ENCODE results near the gene XPA. TPM values are rescaled to one million over a fixed set of nuclear protein-coding genes. Genes with fewer than 3 reads are reported as not detected.

XPA gene
- total and polyA plus RNA-seq, 2 of the 13 experiments (the other 11 are each of a cell fraction or from before 2014, with no cell fraction given), result 2.3 to 15.2 TPM

- no peak for TF ChIP-seq STAT5B (CRISPR knock-in tag; IDR thresholded peaks at IDR 0.05)
- peak; percentile 24; the same call in 1 of the 2 replicates for TF ChIP-seq PLSCR1 (CRISPR knock-in tag; IDR thresholded peaks at IDR 0.05; ENCODE audit: borderline replicate concordance)
- no peak for TF ChIP-seq ZNF512 (CRISPR knock-in tag; IDR thresholded peaks at IDR 0.05)
- TF ChIP-seq ETV6 (CRISPR knock-in tag; conservative IDR thresholded peaks at IDR 0.05), result peak; percentile 82; the same call in 1 of the 2 replicates
- no peak; the same call in 1 of the 2 replicates for TF ChIP-seq GTF3A (CRISPR knock-in tag; conservative IDR thresholded peaks at IDR 0.05)
- peak; percentile 42 for TF ChIP-seq GATAD1 (CRISPR knock-in tag; IDR thresholded peaks at IDR 0.05)
- TF ChIP-seq SRF (IDR thresholded peaks at IDR 0.05; ENCODE audit: low read depth, low read length), result no peak
- TF ChIP-seq FOSL2 (CRISPR knock-in tag; IDR thresholded peaks at IDR 0.05), result peak; percentile 10; the same call in 1 of the 2 replicates
- peak; percentile 87 for TF ChIP-seq MYC (CRISPR knock-in tag; IDR thresholded peaks at IDR 0.05; ENCODE audit: borderline replicate concordance)
- TF ChIP-seq, protein P1, sequence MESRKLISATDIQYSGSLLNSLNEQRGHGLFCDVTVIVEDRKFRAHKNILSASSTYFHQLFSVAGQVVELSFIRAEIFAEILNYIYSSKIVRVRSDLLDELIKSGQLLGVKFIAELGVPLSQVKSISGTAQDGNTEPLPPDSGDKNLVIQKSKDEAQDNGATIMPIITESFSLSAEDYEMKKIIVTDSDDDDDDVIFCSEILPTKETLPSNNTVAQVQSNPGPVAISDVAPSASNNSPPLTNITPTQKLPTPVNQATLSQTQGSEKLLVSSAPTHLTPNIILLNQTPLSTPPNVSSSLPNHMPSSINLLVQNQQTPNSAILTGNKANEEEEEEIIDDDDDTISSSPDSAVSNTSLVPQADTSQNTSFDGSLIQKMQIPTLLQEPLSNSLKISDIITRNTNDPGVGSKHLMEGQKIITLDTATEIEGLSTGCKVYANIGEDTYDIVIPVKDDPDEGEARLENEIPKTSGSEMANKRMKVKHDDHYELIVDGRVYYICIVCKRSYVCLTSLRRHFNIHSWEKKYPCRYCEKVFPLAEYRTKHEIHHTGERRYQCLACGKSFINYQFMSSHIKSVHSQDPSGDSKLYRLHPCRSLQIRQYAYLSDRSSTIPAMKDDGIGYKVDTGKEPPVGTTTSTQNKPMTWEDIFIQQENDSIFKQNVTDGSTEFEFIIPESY (CRISPR knock-in tag; IDR thresholded peaks at IDR 0.05), result no peak; the same call in 1 of the 2 replicates
- no peak for TF ChIP-seq SSRP1 (CRISPR knock-in tag; IDR thresholded peaks at IDR 0.05)
- TF ChIP-seq ZSCAN12 (CRISPR knock-in tag; IDR thresholded peaks at IDR 0.05), result no peak; the same call in 1 of the 2 replicates
- TF ChIP-seq TAF1 (CRISPR knock-in tag; IDR thresholded peaks at IDR 0.05), result peak; percentile 95
- peak; percentile 43; the same call in 1 of the 2 replicates for TF ChIP-seq ZNF331 (CRISPR knock-in tag; IDR thresholded peaks at IDR 0.05)
- TF ChIP-seq TBX3 (IDR thresholded peaks at IDR 0.05; ENCODE audit: borderline replicate concordance), result no peak
- TF ChIP-seq KLF13 (CRISPR knock-in tag; IDR thresholded peaks at IDR 0.05), result no peak
- TF ChIP-seq MAFK (conservative IDR thresholded peaks at IDR 0.05 in 1 of 2, IDR thresholded peaks at IDR 0.05 in 1 of 2; ENCODE audit: low read length in 2 of 2), result no peak
- TF ChIP-seq, protein P2, sequence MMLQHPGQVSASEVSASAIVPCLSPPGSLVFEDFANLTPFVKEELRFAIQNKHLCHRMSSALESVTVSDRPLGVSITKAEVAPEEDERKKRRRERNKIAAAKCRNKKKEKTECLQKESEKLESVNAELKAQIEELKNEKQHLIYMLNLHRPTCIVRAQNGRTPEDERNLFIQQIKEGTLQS (CRISPR knock-in tag; IDR thresholded peaks at IDR 0.05), result no peak
- no peak for TF ChIP-seq ZNF10 (CRISPR knock-in tag; IDR thresholded peaks at IDR 0.05; ENCODE audit: borderline replicate concordance, low read depth)
- TF ChIP-seq ZNF501 (CRISPR knock-in tag; IDR thresholded peaks at IDR 0.05), result peak; percentile 91
- 0 out of 2 replicates have a peak, but pooled peaks have one; percentile 13 for TF ChIP-seq ZHX1 (CRISPR knock-in tag; IDR thresholded peaks at IDR 0.05; ENCODE audit: low read depth)
- no peak for TF ChIP-seq RORA (CRISPR knock-in tag; IDR thresholded peaks at IDR 0.05)
Measured at GRCh38 chr9:97696803-97697601, at the start of gene XPA (continued).

Measured in HepG2 (cell line).